Keratinocyte (primary cell): ENCODE data around the gene SPIRE1. TPM values are rescaled to one million over a fixed set of nuclear protein-coding genes. Genes with fewer than 3 reads are reported as not detected.

Source experiments
- DNase-seq: peaks from one replicate; pipeline ENCODE4 v3.0.0-alpha.2; 2011; ENCODE audit warnings: low read depth, missing footprints, low spot score
- FAIRE-seq: peaks from 2 replicates; lab custom pipeline; 2011; peaks lifted over from hg19 to GRCh38; lab: Jason Lieb, UNC
- H2AFZ ChIP-seq: 2 replicates; pipeline ENCODE4 v1.6.0; 2012; ENCODE audit warnings: low read length, control low read depth, inconsistent platforms; ENCODE audit not compliant: control insufficient read depth
- H3K27ac ChIP-seq: 2 replicates; pipeline ENCODE4 v1.5.1; 2011; ENCODE audit warnings: low read length; ENCODE audit not compliant: control insufficient read depth, insufficient read depth
- H3K27me3 ChIP-seq: 3 replicates; pipeline ENCODE4 v1.6.0; 2011; ENCODE audit warnings: low read length; ENCODE audit not compliant: control insufficient read depth, insufficient read depth; ENCODE audit errors: extremely low read depth
- H3K36me3 ChIP-seq, 2 experiments: 2 replicates in 1 of 2; 3 replicates in 1 of 2; pipeline ENCODE4 v1.5.1; 2011; ENCODE audit warnings: low read length in 2 of 2, mild to moderate bottlenecking in 1 of 2; ENCODE audit not compliant: control insufficient read depth in 2 of 2, insufficient read depth in 2 of 2; ENCODE audit errors: extremely low read depth in 1 of 2
- H3K4me1 ChIP-seq: 3 replicates; pipeline ENCODE4 v1.5.1; 2011; ENCODE audit warnings: low read length; ENCODE audit not compliant: control insufficient read depth, insufficient read depth; ENCODE audit errors: extremely low read depth
- H3K4me2 ChIP-seq: 3 replicates; pipeline ENCODE4 v1.6.0; 2011; ENCODE audit warnings: low read depth, low read length; ENCODE audit not compliant: control insufficient read depth, insufficient read depth; ENCODE audit errors: extremely low read depth
- H3K4me3 ChIP-seq, 3 experiments: fragments of 200-600 bp in 1 of 3; sonication (generic) in 1 of 3; 2 replicates in 2 of 3; 3 replicates in 1 of 3; pipeline ENCODE4 v1.5.1; 2011 to 2016; ENCODE audit warnings: low read length in 3 of 3, mild to moderate bottlenecking in 3 of 3, control low read depth in 2 of 3, inconsistent platforms in 1 of 3, low read depth in 1 of 3, mixed read lengths in 1 of 3, mixed run types in 1 of 3, moderate library complexity in 1 of 3; ENCODE audit not compliant: control insufficient read depth in 2 of 3, insufficient read depth in 2 of 3; ENCODE audit errors: extremely low read depth in 1 of 3
- H3K79me2 ChIP-seq: 2 replicates; pipeline ENCODE4 v1.6.0; 2012; ENCODE audit warnings: low read length; ENCODE audit not compliant: control insufficient read depth, insufficient read depth
- H3K9ac ChIP-seq: 3 replicates; pipeline ENCODE4 v1.6.0; 2011; ENCODE audit warnings: low read length; ENCODE audit not compliant: control insufficient read depth, insufficient read depth; ENCODE audit errors: extremely low read depth
- H3K9me1 ChIP-seq: 3 replicates; pipeline ENCODE4 v1.6.0; 2011; ENCODE audit warnings: low read length; ENCODE audit not compliant: control insufficient read depth, insufficient read depth; ENCODE audit errors: extremely low read depth
- H3K9me3 ChIP-seq: 2 replicates; pipeline ENCODE4 v1.5.1; 2012; ENCODE audit warnings: low read depth, low read length; ENCODE audit not compliant: control insufficient read depth
- H4K20me1 ChIP-seq: 3 replicates; pipeline ENCODE4 v1.6.0; 2011; ENCODE audit warnings: low read length; ENCODE audit not compliant: control insufficient read depth, insufficient read depth; ENCODE audit errors: extremely low read depth
- EZH2 ChIP-seq: IDR thresholded peaks from one replicate; pipeline ENCODE4 v1.6.1; 2012; ENCODE audit warnings: inconsistent platforms, mild to moderate bottlenecking, low read length, moderate library complexity
- dilution Hi-C: fragments of 300-500 bp; cut with MboI; formaldehyde crosslinking; loops from one replicate; pipeline ENCODE4 v1.7.0; 2020; ENCODE audit warnings: low sequenced_read_pairs; ENCODE audit not compliant: extremely low pct_ligation_motif_present
- polyA plus RNA-seq, 5 experiments: library from polyadenylated mRNA; depleted of rRNA in 3 of 5; stranded (reverse) in 3 of 5; stranded (forward) in 1 of 5; unstranded in 1 of 5; fragments of >200 nt; gene quantifications; 1 replicate in 1 of 5; 2 replicates in 3 of 5; 3 replicates in 1 of 5; pipeline versions ENCODE4 v1.2.1 to v1.2.3, GENCODE V29; 2011 to 2012; ENCODE audit warnings: missing spikeins in 2 of 5, low read depth in 1 of 5, low replicate concordance in 1 of 5
- TF ChIP-seq, protein P1 (sequence below), 3 experiments: IDR thresholded peaks in 1 of 3; conservative IDR thresholded peaks in 1 of 3; optimal IDR thresholded peaks in 1 of 3; 2 replicates in 2 of 3; 3 replicates in 1 of 3; pipeline versions ENCODE3 to v1.5.1; 2011; ENCODE audit warnings: low read length in 3 of 3, mild to moderate bottlenecking in 3 of 3, moderate library complexity in 2 of 3, control low read depth in 1 of 3, inconsistent platforms in 1 of 3; ENCODE audit not compliant: insufficient read depth in 2 of 3; ENCODE audit errors: extremely low read depth in 1 of 3

Gene SPIRE1
- polyA plus RNA-seq, 1 donor (not counting 4 experiments of a cell fraction or from before 2014, with no cell fraction given): 20.6 TPM

DNA sequence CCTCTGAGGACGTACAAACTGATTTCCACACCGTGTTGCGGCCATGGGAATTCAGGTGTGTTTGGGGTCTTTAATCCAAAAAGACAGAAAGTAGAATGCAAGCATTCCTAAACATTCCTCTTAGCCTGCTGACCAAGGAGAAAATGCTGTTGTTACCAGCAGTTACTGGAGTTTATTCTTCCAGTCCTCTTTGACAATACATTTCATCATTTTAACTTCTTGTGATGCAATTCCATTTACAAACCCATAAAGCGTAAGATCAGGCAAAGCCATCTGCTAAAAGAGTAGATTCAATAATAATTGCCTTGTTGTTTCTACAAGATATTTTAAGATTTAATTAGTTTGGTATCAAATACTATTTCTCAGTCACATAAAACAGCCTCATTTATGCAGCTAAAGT lies 32.7 kb downstream of the SPIRE1 start:
- no peak for FAIRE-seq
- no peaks in the 10 kb centered on the region for H3K36me3 ChIP-seq
- no peak overlapping the region for H3K4me3 ChIP-seq
- no peak overlapping the region for H3K27ac ChIP-seq
- no peak overlapping the region for H3K9ac ChIP-seq
- H3K4me1 ChIP-seq: peaks cover 21% of the 10 kb centered on the region
- TF ChIP-seq EZH2: no peak
- TF ChIP-seq, protein P1, sequence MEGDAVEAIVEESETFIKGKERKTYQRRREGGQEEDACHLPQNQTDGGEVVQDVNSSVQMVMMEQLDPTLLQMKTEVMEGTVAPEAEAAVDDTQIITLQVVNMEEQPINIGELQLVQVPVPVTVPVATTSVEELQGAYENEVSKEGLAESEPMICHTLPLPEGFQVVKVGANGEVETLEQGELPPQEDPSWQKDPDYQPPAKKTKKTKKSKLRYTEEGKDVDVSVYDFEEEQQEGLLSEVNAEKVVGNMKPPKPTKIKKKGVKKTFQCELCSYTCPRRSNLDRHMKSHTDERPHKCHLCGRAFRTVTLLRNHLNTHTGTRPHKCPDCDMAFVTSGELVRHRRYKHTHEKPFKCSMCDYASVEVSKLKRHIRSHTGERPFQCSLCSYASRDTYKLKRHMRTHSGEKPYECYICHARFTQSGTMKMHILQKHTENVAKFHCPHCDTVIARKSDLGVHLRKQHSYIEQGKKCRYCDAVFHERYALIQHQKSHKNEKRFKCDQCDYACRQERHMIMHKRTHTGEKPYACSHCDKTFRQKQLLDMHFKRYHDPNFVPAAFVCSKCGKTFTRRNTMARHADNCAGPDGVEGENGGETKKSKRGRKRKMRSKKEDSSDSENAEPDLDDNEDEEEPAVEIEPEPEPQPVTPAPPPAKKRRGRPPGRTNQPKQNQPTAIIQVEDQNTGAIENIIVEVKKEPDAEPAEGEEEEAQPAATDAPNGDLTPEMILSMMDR (optimal IDR thresholded peaks at IDR 0.05 in 1 of 3, IDR thresholded peaks at IDR 0.05 in 1 of 3, conservative IDR thresholded peaks at IDR 0.05 in 1 of 3; ENCODE audit: extremely low read depth in 1 of 3, insufficient read depth in 2 of 3, low read length in 3 of 3): no peak
- H4K20me1 ChIP-seq: no peaks in the 10 kb centered on the region
- no peaks in the 10 kb centered on the region for H3K9me1 ChIP-seq
- dilution Hi-C loops: no loop called here
- no peaks in the 10 kb centered on the region for H3K79me2 ChIP-seq
- no peak overlapping the region for H3K4me2 ChIP-seq
- DNase-seq: no peak
- H3K27me3 ChIP-seq: no peaks in the 10 kb centered on the region
- no peaks in the 10 kb centered on the region for H3K9me3 ChIP-seq
- H2AFZ ChIP-seq: no peak overlapping the region

DNA sequence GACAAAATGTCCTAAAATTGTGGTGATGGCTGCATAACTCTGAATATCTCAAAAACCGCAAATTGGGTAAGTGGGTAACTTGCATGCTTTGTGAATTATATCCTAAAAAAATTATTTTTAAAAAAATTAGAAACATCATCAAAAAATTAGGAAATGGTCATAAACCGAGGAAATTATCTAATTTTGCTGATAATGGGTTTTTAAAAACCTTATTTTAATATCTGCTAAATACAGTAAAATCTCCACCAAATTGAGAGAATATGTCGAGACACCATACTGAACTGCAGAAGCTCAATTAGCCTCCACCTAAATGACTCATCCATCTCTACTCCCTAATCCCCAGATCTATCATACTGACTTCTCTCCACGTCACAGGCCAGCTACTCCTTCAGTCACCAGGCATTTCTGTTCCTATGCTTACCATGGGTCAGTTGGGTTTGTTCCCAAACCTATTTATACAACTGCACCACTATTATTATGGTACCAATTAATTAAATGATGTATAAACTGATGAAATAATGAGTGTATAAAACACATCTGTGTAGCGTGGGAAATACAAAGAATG lies 36.1 kb downstream of the SPIRE1 start:
- DNase-seq: no peak
- no peak overlapping the region for H3K4me2 ChIP-seq

More for the DNA sequence above, 36.1 kb downstream of the SPIRE1 start:
- no peak overlapping the region for H3K9ac ChIP-seq
- no peaks in the 10 kb centered on the region for H3K27me3 ChIP-seq
- peaks cover 6% of the 10 kb centered on the region for H3K4me1 ChIP-seq
- dilution Hi-C loops: no loop called here
- H2AFZ ChIP-seq: no peak overlapping the region
- no peaks in the 10 kb centered on the region for H3K79me2 ChIP-seq
- no peak overlapping the region for H3K4me3 ChIP-seq
- no peaks in the 10 kb centered on the region for H4K20me1 ChIP-seq
- H3K9me1 ChIP-seq: no peaks in the 10 kb centered on the region
- H3K9me3 ChIP-seq: no peaks in the 10 kb centered on the region
- H3K27ac ChIP-seq: peak overlapping the region; percentile 26
- H3K36me3 ChIP-seq: no peaks in the 10 kb centered on the region
- TF ChIP-seq, protein P1 (optimal IDR thresholded peaks at IDR 0.05 in 1 of 3, IDR thresholded peaks at IDR 0.05 in 1 of 3, conservative IDR thresholded peaks at IDR 0.05 in 1 of 3; ENCODE audit: extremely low read depth in 1 of 3, insufficient read depth in 2 of 3, low read length in 3 of 3): no peak
- no peak for TF ChIP-seq EZH2
- FAIRE-seq: no peak
